ACC112 (cell line): Measurements from ENCODE around the gene SPP1.
"Not testable (repeated sequence)": the region's sequence is repeated elsewhere in the genome, so short reads cannot be mapped to it uniquely, and the experiment has no call there.

Experiments
- H2AFZ ChIP-seq: fragments of 200-600 bp; sonication (generic); one replicate; pipeline ENCODE4 v1.6.0; 2017; ENCODE audit warnings: antibody characterized with exemption, low read length; ENCODE audit not compliant: unreplicated experiment
- H3K27ac ChIP-seq: fragments of 200-600 bp; sonication (generic); 2 replicates; pipeline ENCODE4 v1.5.1; 2014; ENCODE audit warnings: low read depth, mild to moderate bottlenecking, antibody characterized with exemption, low read length, moderate library complexity
- H3K27me3 ChIP-seq: fragments of 200-600 bp; sonication (generic); 2 replicates; pipeline ENCODE4 v1.6.1; 2014; ENCODE audit warnings: mild to moderate bottlenecking, antibody characterized with exemption, low read length, moderate library complexity, mixed read lengths; ENCODE audit not compliant: insufficient read depth
- H3K36me3 ChIP-seq: fragments of 200-600 bp; sonication (generic); 2 replicates; pipeline ENCODE4 v1.6.1; 2016; ENCODE audit warnings: mild to moderate bottlenecking, antibody characterized with exemption, low read length, moderate library complexity, mixed read lengths; ENCODE audit not compliant: insufficient read depth
- H3K4me1 ChIP-seq: fragments of 200-600 bp; sonication (generic); one replicate; pipeline ENCODE4 v1.6.1; 2016; ENCODE audit warnings: low read length, mixed read lengths; ENCODE audit not compliant: insufficient read depth, unreplicated experiment, control insufficient read depth
- H3K4me3 ChIP-seq: fragments of 200-600 bp; sonication (generic); 2 replicates; pipeline ENCODE4 v1.5.1; 2014; ENCODE audit warnings: mild to moderate bottlenecking, low read depth, low read length
- H3K79me2 ChIP-seq: fragments of 200-600 bp; sonication (generic); one replicate; pipeline ENCODE4 v1.6.0; 2016; ENCODE audit warnings: low read length; ENCODE audit not compliant: control insufficient read depth, unreplicated experiment, insufficient read depth

SPP1 gene

DNA sequence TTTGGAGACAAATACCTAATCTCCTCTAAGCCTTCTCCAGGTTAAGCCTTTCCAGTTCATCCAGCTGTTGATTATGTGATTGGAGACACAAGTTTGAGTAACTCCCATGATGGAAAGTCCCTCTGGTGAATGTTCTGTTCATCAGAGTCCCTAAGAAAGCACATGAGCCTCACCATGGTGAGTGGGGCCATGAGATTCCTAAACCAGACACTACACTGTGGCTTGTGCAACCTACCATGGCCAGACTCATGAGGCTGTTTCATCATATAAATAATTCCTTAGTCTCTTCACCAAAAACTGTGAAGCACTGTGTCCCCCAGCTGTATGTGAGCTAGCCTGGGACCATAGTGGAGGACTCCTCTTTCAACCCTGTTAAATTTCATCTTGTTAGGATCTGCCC, 46.3 kb downstream of the SPP1 start:
- Histone ChIP-seq H3K27me3 (no peaks in the 10 kb centered on the region), H3K4me1 (peaks cover 23% of the 10 kb centered on the region), H2AFZ (no peak overlapping the region), H3K36me3 (peaks cover 36% of the 10 kb centered on the region), H3K4me3 (no peak overlapping the region), H3K27ac (no peak overlapping the region), H3K79me2 (peaks cover 25% of the 10 kb centered on the region)

DNA sequence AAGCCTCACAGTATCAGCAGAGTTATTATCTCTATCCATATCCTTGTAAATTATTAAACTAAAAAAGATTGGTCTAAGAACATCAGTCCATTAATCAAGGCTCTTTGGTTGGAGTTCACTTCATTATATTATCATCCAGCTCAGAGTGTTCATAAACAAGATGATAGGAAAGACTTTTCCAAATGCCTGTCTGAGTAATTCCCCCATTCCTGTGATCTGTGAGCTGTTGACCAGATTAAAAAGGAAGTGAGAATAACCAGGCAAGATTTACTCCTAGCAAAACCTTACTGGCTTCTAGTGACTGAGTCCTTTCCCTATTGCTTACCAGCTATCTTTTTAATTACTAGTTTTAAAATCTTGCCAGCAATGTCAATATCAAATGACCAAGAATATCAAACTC, 46.8 kb downstream of the SPP1 start:
- Histone ChIP-seq H3K4me1 (peaks cover 20% of the 10 kb centered on the region), H2AFZ (no peak overlapping the region), H3K36me3 (peaks cover 36% of the 10 kb centered on the region), H3K27ac (no peak overlapping the region), H3K4me3 (no peak overlapping the region), H3K27me3 (no peaks in the 10 kb centered on the region), H3K79me2 (peaks cover 21% of the 10 kb centered on the region)

DNA sequence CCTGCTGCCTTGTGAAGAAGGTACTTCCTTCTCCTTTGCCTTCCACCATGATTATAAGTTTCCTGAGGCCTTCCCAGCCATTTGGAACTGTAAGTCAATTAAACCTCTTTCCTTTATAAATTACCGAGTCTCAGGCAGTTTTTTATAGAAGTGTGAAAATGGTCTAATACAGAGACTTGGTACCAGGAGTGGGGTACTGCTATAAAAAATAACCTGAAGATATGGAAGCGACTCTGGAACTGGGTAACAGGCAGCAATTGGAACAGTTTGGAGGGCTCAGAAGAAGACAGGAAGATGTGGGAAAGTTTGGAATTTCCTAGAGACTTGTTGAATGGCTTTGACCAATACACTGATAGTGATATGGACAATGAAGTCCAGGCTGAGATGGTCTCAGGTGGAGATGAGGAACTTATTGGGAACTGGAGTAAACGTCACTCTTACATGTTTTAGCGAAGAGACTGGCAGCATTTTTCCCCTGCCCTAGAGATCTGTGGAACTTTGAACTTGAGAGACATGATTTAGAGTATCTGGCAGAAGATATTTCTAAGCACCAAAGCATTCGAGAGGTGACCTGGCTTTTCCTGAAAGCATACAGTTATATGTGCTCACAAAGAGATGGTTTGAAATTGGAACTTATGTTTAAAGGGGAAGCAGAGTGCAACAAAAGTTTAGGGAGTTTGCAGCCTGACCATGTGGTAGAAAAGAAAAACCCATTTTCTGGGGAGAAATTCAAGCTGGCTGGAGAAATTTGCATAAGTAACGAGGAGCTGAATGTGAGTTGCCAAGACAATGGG, 50.6 kb downstream of the SPP1 start:
- peaks cover 33% of the 10 kb centered on the region for H3K36me3 ChIP-seq
- not testable (repeated sequence) for H3K79me2 ChIP-seq, H3K27me3 ChIP-seq, H3K4me3 ChIP-seq, H2AFZ ChIP-seq, H3K4me1 ChIP-seq, H3K27ac ChIP-seq

GRCh38 chr4:88027611-88028608, 52.4 kb downstream of the SPP1 start:
- H3K4me1 ChIP-seq: peaks cover 14% of the 10 kb centered on the region
- H3K36me3 ChIP-seq: peaks cover 26% of the 10 kb centered on the region
- no peak overlapping the region for H3K4me3 ChIP-seq
- H3K27me3 ChIP-seq: no peaks in the 10 kb centered on the region
- peak overlapping the region; percentile 63 for H3K27ac ChIP-seq
- no peak overlapping the region for H2AFZ ChIP-seq
- H3K79me2 ChIP-seq: no peaks in the 10 kb centered on the region

- Histone ChIP-seq H3K4me3 (no peak overlapping the region), H3K27ac (no peak overlapping the region), H3K79me2 (no peaks in the 10 kb centered on the region), H3K4me1 (peaks cover 14% of the 10 kb centered on the region), H2AFZ (no peak overlapping the region), H3K36me3 (peaks cover 18% of the 10 kb centered on the region), H3K27me3 (no peaks in the 10 kb centered on the region)
Measured at GRCh38 chr4:88028946-88029345, 53.4 kb downstream of the SPP1 start.

DNA sequence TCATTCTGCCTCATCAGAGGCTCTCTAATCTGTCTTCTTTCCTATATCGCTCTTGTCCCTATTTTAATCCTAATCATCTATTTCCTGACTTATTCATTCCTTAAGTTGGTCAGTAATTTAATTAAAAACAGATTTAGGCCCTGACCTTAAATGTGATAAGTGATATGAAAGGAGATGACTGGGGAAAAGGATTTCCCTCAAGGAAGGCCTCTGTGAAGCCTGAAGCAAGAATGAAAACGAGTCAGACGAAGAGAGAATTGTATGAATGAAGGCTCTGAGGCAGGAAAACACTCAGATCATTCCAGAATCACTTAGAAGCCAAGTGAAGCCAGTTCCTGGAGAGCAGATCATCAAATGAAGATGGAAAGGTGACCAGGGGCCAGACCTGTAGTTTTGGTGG, 54.0 kb downstream of the SPP1 start:
- Histone ChIP-seq H3K36me3 (peaks cover 17% of the 10 kb centered on the region), H3K4me3 (no peak overlapping the region), H3K27ac (no peak overlapping the region), H3K4me1 (peaks cover 14% of the 10 kb centered on the region), H3K27me3 (no peaks in the 10 kb centered on the region), H3K79me2 (no peaks in the 10 kb centered on the region), H2AFZ (no peak overlapping the region)

- no peak overlapping the region for H3K27ac ChIP-seq
- no peak overlapping the region for H2AFZ ChIP-seq
- H3K27me3 ChIP-seq: no peaks in the 10 kb centered on the region
- no peaks in the 10 kb centered on the region for H3K79me2 ChIP-seq
- peaks cover 11% of the 10 kb centered on the region for H3K36me3 ChIP-seq
- H3K4me1 ChIP-seq: peaks cover 14% of the 10 kb centered on the region
- H3K4me3 ChIP-seq: no peak overlapping the region
Measured at GRCh38 chr4:88030565-88031310, 55.2 kb downstream of the SPP1 start.
